ENCODE results near the gene MBTPS1. TPM values are rescaled to one million over a fixed set of nuclear protein-coding genes. Genes with fewer than 3 reads are reported as not detected.

The MBTPS1 gene
- total RNA-seq, 4 donors from 2014 or later, result 57.0 to 98.8 (median 81.4) TPM

DNA sequence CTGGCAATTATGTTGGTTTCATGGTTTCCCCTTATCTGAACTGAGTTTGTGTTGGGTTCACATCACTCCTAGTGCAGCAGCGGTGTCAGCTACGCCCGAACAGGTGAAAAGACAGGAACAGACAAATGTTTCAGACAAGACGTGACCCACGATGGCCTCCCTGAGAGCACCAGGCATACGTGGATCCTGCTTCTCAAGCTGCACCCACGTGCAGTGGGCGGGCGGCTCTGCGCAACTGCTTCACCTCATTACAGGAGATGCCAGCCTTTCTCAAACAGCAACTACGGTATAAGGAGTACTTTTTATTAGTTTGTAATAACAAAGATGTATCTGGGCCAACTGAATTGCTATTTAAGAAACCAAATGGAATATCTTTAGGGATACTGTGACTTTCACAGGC lies 41.4 kb downstream of the MBTPS1 start:
- H3K4me3 ChIP-seq (ENCODE audit: low read depth, poor library complexity, severe bottlenecking), result no peak overlapping the region
- WGBS, 2 donors, result 91% methylated on average over 11 of the region's 11 CpGs
- DNase-seq (ENCODE audit: low spot score in 2 of 2), result no peak
- intact Hi-C loops (cut with DNase I; ENCODE audit: low total_unique reads), result no loop called here
- TF ChIP-seq, protein P1, sequence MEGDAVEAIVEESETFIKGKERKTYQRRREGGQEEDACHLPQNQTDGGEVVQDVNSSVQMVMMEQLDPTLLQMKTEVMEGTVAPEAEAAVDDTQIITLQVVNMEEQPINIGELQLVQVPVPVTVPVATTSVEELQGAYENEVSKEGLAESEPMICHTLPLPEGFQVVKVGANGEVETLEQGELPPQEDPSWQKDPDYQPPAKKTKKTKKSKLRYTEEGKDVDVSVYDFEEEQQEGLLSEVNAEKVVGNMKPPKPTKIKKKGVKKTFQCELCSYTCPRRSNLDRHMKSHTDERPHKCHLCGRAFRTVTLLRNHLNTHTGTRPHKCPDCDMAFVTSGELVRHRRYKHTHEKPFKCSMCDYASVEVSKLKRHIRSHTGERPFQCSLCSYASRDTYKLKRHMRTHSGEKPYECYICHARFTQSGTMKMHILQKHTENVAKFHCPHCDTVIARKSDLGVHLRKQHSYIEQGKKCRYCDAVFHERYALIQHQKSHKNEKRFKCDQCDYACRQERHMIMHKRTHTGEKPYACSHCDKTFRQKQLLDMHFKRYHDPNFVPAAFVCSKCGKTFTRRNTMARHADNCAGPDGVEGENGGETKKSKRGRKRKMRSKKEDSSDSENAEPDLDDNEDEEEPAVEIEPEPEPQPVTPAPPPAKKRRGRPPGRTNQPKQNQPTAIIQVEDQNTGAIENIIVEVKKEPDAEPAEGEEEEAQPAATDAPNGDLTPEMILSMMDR (IDR thresholded peaks at IDR 0.05), result no peak

DNA sequence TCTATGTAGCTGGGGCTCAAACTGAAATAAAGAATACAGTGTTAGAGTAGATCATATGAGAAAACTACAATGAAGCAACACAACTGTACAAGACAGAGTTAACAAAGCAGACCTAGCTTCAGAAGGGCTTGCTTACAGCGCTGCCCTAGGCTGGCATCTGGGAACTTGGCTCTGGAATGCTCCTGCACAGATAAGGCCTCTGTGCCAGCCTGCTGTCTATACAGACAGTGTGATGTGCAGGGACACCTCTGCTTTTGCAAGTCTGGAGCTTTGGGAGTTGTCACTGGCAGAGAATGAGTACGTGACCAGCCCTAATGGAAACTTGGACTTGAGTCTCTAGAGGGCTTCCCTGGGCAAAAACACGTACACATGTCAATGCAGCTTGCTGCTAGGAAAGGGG lies 42.0 kb downstream of the MBTPS1 start:
- no peak for DNase-seq (ENCODE audit: low spot score in 2 of 2)
- TF ChIP-seq POLR2A (IDR thresholded peaks at IDR 0.05), result no peak
- TF ChIP-seq, protein P1 (IDR thresholded peaks at IDR 0.05), result no peak
- H3K4me3 ChIP-seq (ENCODE audit: low read depth, poor library complexity, severe bottlenecking), result no peak overlapping the region
- intact Hi-C loops (cut with DNase I; ENCODE audit: low total_unique reads), result no loop called here
- WGBS, 2 donors, result 89 to 97% methylated on average over 3 of the region's 3 CpGs

DNA sequence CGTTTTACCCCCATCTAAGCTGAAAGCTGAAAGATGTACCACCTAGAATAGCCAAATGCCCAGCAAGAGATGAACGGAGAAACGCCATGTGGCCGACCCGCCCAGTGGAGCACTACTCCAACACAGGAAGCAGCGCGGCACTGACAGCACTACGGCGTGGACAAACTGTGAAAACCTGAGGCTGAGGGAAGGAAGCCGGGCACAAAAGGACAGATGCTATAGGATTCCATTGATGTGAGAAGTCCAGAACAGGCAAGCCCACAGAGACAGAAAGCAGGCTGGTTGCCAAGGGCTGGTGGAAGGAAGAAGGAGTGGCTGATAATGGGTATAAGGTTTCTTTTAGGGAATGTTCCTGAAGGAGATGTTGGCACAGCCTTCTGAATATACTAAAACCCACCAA lies 44.7 kb downstream of the MBTPS1 start:
- intact Hi-C loops (cut with DNase I; ENCODE audit: low total_unique reads), result no loop called here
- WGBS, 2 donors, result 89 to 90% methylated on average over 10 of the region's 10 CpGs
- no peak overlapping the region for H3K4me3 ChIP-seq (ENCODE audit: low read depth, poor library complexity, severe bottlenecking)
- DNase-seq (ENCODE audit: low spot score in 2 of 2), result no peak
- TF ChIP-seq, protein P1 (IDR thresholded peaks at IDR 0.05), result no peak
- TF ChIP-seq POLR2A (IDR thresholded peaks at IDR 0.05), result no peak

DNA sequence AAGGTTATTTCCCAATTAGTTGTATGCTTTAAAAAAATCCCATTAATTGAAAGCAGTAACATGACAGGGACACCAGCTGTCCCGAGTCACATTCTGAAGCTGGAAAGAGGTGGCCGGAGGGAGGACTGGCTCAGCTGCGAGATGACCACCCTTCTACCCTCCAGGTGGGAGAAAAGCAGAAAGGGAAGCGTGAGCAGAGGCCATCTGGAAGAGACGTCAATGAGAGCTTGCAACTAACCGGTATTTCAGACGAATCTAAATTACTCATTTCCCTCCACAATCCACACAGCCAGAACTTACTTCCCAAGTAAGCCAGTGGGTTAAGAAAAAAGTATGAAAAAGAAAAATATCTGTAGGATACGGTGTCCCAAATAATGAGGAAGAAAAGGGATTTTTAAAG lies 45.6 kb downstream of the MBTPS1 start:
- WGBS, 2 donors, result 89 to 91% methylated on average over 8 of the region's 8 CpGs
- TF ChIP-seq, protein P1 (IDR thresholded peaks at IDR 0.05), result no peak
- TF ChIP-seq POLR2A (IDR thresholded peaks at IDR 0.05), result no peak
- intact Hi-C loops (cut with DNase I; ENCODE audit: low total_unique reads), result no loop called here
- no peak overlapping the region for H3K4me3 ChIP-seq (ENCODE audit: low read depth, poor library complexity, severe bottlenecking)
- no peak for DNase-seq (ENCODE audit: low spot score in 2 of 2)

DNA sequence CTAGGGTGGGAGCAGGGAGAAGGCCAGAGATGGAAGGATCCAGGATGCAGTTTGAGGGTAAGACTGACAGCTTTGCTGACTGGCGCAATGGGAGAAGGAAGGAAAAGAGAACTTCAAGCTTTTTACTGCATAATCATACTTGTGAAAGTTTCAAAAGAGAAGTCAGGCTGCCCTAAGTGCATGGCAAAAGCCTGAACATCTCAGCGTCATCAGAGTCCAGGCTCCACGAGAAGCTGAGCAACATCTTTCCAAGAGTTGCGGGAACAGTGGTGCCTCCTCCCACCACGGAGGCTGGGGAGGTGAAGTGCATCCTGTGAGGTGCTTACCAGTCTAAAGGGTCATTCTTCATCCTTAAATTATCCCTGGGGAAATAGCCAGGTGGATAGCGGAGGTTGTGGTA lies 47.2 kb downstream of the MBTPS1 start:
- 86 to 88% methylated on average over 6 of the region's 6 CpGs for WGBS, 2 donors
- intact Hi-C loops (cut with DNase I; ENCODE audit: low total_unique reads), result loop anchor here (10.0 kb wide), 2 partner anchors 115 to 245 kb away; partner anchors contain the start of gene OSGIN1
- H3K4me3 ChIP-seq (ENCODE audit: low read depth, poor library complexity, severe bottlenecking), result no peak overlapping the region
- DNase-seq (ENCODE audit: low spot score in 2 of 2), result no peak
- TF ChIP-seq, protein P1 (IDR thresholded peaks at IDR 0.05), result no peak
- TF ChIP-seq POLR2A (IDR thresholded peaks at IDR 0.05), result no peak

DNA sequence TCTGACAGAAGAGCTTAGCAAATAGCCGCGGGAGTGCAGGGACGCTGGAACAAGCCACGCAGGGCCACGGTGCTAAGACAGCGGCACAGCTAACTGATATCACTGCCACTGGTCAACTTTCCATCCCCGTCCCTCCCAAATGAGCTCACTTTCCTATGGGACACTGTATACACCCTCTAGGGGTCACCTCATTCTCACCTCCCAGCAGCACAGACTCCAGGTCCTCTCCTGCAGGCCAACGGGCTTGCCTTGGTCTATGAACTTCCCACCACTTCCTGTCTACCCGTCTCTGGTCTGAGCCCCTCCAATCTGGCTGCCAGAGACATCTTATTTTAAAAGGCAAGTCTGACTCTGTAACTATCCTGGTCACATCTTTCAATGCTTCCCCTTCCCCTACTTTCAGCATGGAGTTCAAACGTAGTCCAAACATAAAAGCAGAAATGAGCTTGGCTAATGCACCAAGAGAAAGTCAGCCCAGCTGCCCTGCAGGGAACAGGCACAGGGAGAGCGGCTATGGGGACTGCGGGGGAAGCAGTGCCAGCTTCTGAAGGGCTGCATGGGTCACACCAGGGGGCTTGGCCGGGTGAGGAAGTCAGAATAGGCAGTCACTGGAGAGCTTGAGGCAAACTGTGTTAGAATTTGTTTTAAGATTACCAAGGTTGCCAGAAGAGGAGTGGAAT lies 47.8 kb downstream of the MBTPS1 start:
- intact Hi-C loops (cut with DNase I; ENCODE audit: low total_unique reads), result loop anchor here (10.0 kb wide), 2 partner anchors 114 to 244 kb away; partner anchors contain the start of gene OSGIN1
- no peak for DNase-seq (ENCODE audit: low spot score in 2 of 2)
- H3K4me3 ChIP-seq (ENCODE audit: low read depth, poor library complexity, severe bottlenecking), result no peak overlapping the region
- no peak for TF ChIP-seq POLR2A (IDR thresholded peaks at IDR 0.05)
- TF ChIP-seq, protein P1 (IDR thresholded peaks at IDR 0.05), result no peak
- 86 to 89% methylated on average over 13 of the region's 13 CpGs for WGBS, 2 donors
